Right ventricle myocardium superior (tissue), 1 donor: ENCODE results near the gene CTNNAL1. TPM values are rescaled to one million over a fixed set of nuclear protein-coding genes. Genes with fewer than 3 reads are reported as not detected.
"Not testable (repeated sequence)": the region's sequence is repeated elsewhere in the genome, so short reads cannot be mapped to it uniquely, and the experiment has no call there.

Source experiments
- ATAC-seq: fragments of 200-7000 bp; cut with Tn5 transposase; one replicate; pipeline ENCODE4 v1.9.1; 2020; ENCODE audit warnings: mild to moderate bottlenecking; ENCODE audit not compliant: poor library complexity
- DNase-seq: peaks from one replicate; pipeline ENCODE4 v3.0.0-alpha.2; 2020
- intact Hi-C: fragments of 100-400 bp; cut with DNase I; formaldehyde crosslinking; loops from one replicate; pipeline ENCODE4 v1.11.2; 2022
- total RNA-seq: library from RNA; stranded (reverse); fragmentation: NEBNext Ultra II Directional; extraction: Animal tissue kit (Norgen Biotek cat#: 25700); gene quantifications from one replicate; pipeline ENCODE4 v1.2.1, GENCODE V29; 2021
- donor health status: DM: no; HTN: yes; CAD: no; lungs with severe emphysema.

CTNNAL1 gene
- total RNA-seq, 1 donor from 2014 or later = 77.5 TPM

GRCh38 chr9:109010746-109011145 lies 2.6 kb downstream of the CTNNAL1 start:
- ATAC-seq (no peak), DNase-seq (no peak)
- intact Hi-C loops = loop anchor here (10.0 kb wide), 1 partner anchor 76 kb away; the partner anchor contains the start of genes ABITRAM and ELP1

GRCh38 chr9:109005678-109006077 lies 7.6 kb downstream of the CTNNAL1 start:
- DNase-seq (no peak), ATAC-seq (no peak)
- intact Hi-C loops = no loop called here

GRCh38 chr9:109003116-109003515 lies 10.2 kb downstream of the CTNNAL1 start:
- intact Hi-C loops = no loop called here
- ATAC-seq (no peak), DNase-seq (no peak)

GRCh38 chr9:109002141-109002540 lies 11.2 kb downstream of the CTNNAL1 start:
- ATAC-seq = no peak
- intact Hi-C loops = no loop called here
- DNase-seq = no peak

GRCh38 chr9:109001275-109001676 lies 12.0 kb downstream of the CTNNAL1 start:
- ATAC-seq = no peak
- intact Hi-C loops = no loop called here

GRCh38 chr9:108997112-108997511 lies 16.2 kb downstream of the CTNNAL1 start:
- DNase-seq = no peak
- intact Hi-C loops = no loop called here

More at GRCh38 chr9:109001275-109001676, 12.0 kb downstream of the CTNNAL1 start:
- no peak for DNase-seq

GRCh38 chr9:108996643-108997042 lies 16.7 kb downstream of the CTNNAL1 start:
- intact Hi-C loops = no loop called here
- DNase-seq = no peak
- ATAC-seq = no peak

More at GRCh38 chr9:108997112-108997511, 16.2 kb downstream of the CTNNAL1 start:
- no peak for ATAC-seq

GRCh38 chr9:108994695-108995094 lies 18.6 kb downstream of the CTNNAL1 start:
- DNase-seq (peak; percentile 61), ATAC-seq (peak; percentile 88)

GRCh38 chr9:108991479-108991878 lies 21.8 kb downstream of the CTNNAL1 start:
- ATAC-seq (peak; percentile 35), DNase-seq (no peak)
- intact Hi-C loops = no loop called here

More at GRCh38 chr9:108994695-108995094, 18.6 kb downstream of the CTNNAL1 start:
- intact Hi-C loops = no loop called here

GRCh38 chr9:108983885-108984284 lies 29.4 kb downstream of the CTNNAL1 start:
- DNase-seq = no peak
- no peak for ATAC-seq
- intact Hi-C loops = no loop called here

- intact Hi-C loops = no loop called here
- no peak for DNase-seq
- ATAC-seq = peak; percentile 91
Observed at GRCh38 chr9:108980893-108981292, 32.4 kb downstream of the CTNNAL1 start.

GRCh38 chr9:108978205-108978604 lies 35.1 kb downstream of the CTNNAL1 start:
- intact Hi-C loops = no loop called here
- DNase-seq (no peak), ATAC-seq (no peak)

GRCh38 chr9:108973895-108974294 lies 39.4 kb downstream of the CTNNAL1 start:
- ATAC-seq (peak; percentile 87), DNase-seq (no peak)

GRCh38 chr9:108972626-108973209 lies 40.6 kb downstream of the CTNNAL1 start:
- intact Hi-C loops = no loop called here
- no peak for DNase-seq
- ATAC-seq = peak; percentile 67

More at GRCh38 chr9:108973895-108974294, 39.4 kb downstream of the CTNNAL1 start:
- intact Hi-C loops = no loop called here

GRCh38 chr9:108972186-108972585 lies 41.1 kb downstream of the CTNNAL1 start:
- intact Hi-C loops = no loop called here
- DNase-seq = no peak

GRCh38 chr9:108971392-108971791 lies 41.9 kb downstream of the CTNNAL1 start:
- DNase-seq, ATAC-seq, intact Hi-C loops: not testable (repeated sequence)

More at GRCh38 chr9:108972186-108972585, 41.1 kb downstream of the CTNNAL1 start:
- no peak for ATAC-seq

- intact Hi-C loops = no loop called here
- ATAC-seq = peak; percentile 82
- peak; percentile 49 for DNase-seq
Observed at GRCh38 chr9:108967916-108968315, 45.4 kb downstream of the CTNNAL1 start.

GRCh38 chr9:108963459-108964143 lies 49.7 kb downstream of the CTNNAL1 start:
- ATAC-seq (peak; percentile 56), DNase-seq (no peak)
- intact Hi-C loops = no loop called here

GRCh38 chr9:108961151-108961550 lies 52.1 kb downstream of the CTNNAL1 start:
- intact Hi-C loops = no loop called here
- no peak for DNase-seq
- ATAC-seq = no peak

GRCh38 chr9:108960331-108960730 lies 53.0 kb downstream of the CTNNAL1 start:
- DNase-seq = no peak
- intact Hi-C loops = no loop called here
- no peak for ATAC-seq
